Mesothelial cell of epicardium (in vitro differentiated cells): ENCODE measurements around the gene CRACR2A. TPM values are rescaled to one million over a fixed set of nuclear protein-coding genes. Genes with fewer than 3 reads are reported as not detected.

ENCODE experiments used
- DNase-seq, 2 experiments: peaks; one replicate each; pipeline ENCODE4 v3.0.0; 2021; ENCODE audit warnings: low spot score in 2 of 2; ENCODE audit not compliant: unreplicated experiment in 2 of 2
- H3K27ac Mint-ChIP-seq: 2 replicates; pipeline ENCODE4 v1.8.0; 2021; ENCODE audit warnings: mixed read lengths
- H3K27me3 Mint-ChIP-seq: 2 replicates; pipeline ENCODE4 v1.8.0; 2021; ENCODE audit warnings: low read depth, mixed read lengths
- H3K36me3 Mint-ChIP-seq: 2 replicates; pipeline ENCODE4 v1.8.0; 2021; ENCODE audit warnings: mixed read lengths
- H3K4me1 Mint-ChIP-seq: 2 replicates; pipeline ENCODE4 v1.8.0; 2021; ENCODE audit warnings: mixed read lengths
- H3K4me3 Mint-ChIP-seq: 2 replicates; pipeline ENCODE4 v1.8.0; 2021; ENCODE audit warnings: mild to moderate bottlenecking, moderate library complexity, mixed read lengths
- H3K9me3 Mint-ChIP-seq: 2 replicates; pipeline ENCODE4 v1.8.0; 2021; ENCODE audit warnings: mixed read lengths
- total RNA-seq: library from RNA; stranded (reverse); gene quantifications from 3 replicates; pipeline ENCODE4 v1.2.1, GENCODE V29; 2021
- TF ChIP-seq, protein P1 (sequence below): fragments of 200-600 bp; sonication (generic); IDR thresholded peaks from one replicate; pipeline ENCODE4 v1.5.0; 2021; ENCODE audit warnings: antibody characterized with exemption; ENCODE audit not compliant: unreplicated experiment

Gene CRACR2A
- total RNA-seq, 1 donor from 2014 or later, result 1.0 TPM

DNA sequence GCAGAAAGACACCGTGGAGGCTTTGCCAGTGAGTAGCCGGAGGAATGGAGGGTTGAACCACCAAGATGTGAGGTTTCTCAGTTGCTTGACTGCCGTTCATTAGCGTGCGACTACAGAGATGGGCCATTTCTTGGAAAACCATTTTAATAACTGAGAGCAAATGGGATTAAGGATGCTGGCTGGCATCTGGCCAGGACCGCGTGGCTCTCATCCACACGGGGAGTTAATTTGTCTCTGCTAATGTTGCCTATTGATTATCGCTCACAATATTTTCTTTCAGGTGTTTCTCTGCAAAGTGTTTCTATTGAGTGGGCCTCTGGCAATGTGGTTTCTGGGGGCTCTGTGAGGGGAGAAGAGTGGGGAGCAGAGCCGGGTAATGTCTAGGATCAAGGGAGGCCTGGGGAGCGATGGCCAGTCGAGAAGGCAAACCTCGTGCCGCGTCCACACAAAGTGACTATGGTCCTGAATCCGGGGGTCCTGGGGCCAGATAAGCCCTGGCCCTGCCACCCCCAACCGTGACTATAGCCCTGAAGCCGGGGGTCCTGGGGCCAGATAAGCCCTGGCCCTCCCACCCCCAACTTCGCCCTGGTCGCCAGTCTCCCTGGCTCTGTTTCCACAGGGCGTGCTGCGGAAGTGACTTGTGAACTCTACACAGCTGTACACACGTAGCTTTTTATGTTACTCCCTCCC, 151.3 kb downstream of the CRACR2A start:
- peaks cover 15% of the 10 kb centered on the region for H3K4me1 Mint-ChIP-seq
- DNase-seq, result no peak
- H3K36me3 Mint-ChIP-seq, result no peaks in the 10 kb centered on the region
- no peak overlapping the region for H3K4me3 Mint-ChIP-seq
- TF ChIP-seq, protein P1, sequence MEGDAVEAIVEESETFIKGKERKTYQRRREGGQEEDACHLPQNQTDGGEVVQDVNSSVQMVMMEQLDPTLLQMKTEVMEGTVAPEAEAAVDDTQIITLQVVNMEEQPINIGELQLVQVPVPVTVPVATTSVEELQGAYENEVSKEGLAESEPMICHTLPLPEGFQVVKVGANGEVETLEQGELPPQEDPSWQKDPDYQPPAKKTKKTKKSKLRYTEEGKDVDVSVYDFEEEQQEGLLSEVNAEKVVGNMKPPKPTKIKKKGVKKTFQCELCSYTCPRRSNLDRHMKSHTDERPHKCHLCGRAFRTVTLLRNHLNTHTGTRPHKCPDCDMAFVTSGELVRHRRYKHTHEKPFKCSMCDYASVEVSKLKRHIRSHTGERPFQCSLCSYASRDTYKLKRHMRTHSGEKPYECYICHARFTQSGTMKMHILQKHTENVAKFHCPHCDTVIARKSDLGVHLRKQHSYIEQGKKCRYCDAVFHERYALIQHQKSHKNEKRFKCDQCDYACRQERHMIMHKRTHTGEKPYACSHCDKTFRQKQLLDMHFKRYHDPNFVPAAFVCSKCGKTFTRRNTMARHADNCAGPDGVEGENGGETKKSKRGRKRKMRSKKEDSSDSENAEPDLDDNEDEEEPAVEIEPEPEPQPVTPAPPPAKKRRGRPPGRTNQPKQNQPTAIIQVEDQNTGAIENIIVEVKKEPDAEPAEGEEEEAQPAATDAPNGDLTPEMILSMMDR, result no peak
- no peak overlapping the region for H3K27ac Mint-ChIP-seq
- peaks cover 63% of the 10 kb centered on the region for H3K27me3 Mint-ChIP-seq
- no peaks in the 10 kb centered on the region for H3K9me3 Mint-ChIP-seq

DNA sequence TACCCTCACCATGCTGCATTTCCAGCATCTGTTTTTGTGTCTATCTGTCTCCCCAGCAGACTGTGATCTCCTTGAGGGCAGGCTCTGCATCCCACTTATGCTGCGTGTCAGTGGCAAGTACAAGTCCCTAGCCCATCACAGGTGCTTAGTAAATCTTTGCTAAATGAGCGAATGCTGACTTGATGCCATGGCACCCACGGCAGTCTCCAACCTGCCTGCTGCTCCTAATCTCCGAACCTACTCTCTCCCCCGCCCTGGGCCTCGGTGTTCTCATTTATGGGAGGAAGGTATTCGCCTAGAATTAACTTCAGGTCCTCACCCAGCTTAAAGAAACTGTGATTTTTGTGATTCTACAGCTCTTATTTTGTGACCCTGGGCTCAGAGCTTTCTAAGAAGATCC, 152.0 kb downstream of the CRACR2A start:
- Mint-ChIP-seq H3K4me1 (peaks cover 15% of the 10 kb centered on the region), H3K36me3 (no peaks in the 10 kb centered on the region), H3K9me3 (no peaks in the 10 kb centered on the region), H3K27ac (no peak overlapping the region), H3K27me3 (peaks cover 58% of the 10 kb centered on the region), H3K4me3 (no peak overlapping the region)
- no peak for DNase-seq
- TF ChIP-seq, protein P1, result no peak

DNA sequence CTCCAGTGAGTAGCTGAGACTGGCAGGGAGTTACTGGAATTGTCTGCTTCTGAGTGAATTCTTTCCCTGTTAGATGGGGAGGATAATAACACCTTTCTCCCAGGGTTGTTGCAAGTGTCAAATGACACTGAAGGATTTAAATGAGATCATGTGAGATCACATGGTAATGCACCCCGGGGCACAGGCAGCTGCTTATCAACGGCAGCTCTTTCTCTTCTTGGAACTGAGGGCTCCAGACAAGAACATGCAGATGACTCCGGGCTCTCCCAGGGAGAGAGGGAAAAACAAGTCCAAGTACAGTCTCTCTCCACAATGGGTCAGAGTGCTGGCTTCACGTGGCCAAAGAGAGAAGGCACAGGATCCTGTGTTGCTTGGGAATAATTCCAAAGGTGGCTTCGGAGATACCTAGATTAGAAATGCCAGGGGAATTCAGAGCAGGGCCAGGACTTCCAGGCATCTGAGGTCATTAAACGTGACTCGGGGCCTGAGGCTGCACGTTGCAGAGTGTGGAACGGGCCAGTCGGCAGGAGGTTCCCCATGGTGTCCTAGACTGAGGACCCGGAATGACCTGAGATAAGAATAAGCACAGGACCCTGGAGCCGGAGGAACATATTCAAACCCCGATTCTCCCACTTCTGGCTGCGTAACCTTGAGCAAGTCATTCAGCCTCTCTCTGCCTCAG, 152.7 kb downstream of the CRACR2A start:
- Mint-ChIP-seq H3K27me3 (peaks cover 50% of the 10 kb centered on the region), H3K36me3 (no peaks in the 10 kb centered on the region), H3K9me3 (no peaks in the 10 kb centered on the region), H3K4me1 (peaks cover 8% of the 10 kb centered on the region), H3K27ac (no peak overlapping the region), H3K4me3 (no peak overlapping the region)
- TF ChIP-seq, protein P1, result no peak
- no peak for DNase-seq

DNA sequence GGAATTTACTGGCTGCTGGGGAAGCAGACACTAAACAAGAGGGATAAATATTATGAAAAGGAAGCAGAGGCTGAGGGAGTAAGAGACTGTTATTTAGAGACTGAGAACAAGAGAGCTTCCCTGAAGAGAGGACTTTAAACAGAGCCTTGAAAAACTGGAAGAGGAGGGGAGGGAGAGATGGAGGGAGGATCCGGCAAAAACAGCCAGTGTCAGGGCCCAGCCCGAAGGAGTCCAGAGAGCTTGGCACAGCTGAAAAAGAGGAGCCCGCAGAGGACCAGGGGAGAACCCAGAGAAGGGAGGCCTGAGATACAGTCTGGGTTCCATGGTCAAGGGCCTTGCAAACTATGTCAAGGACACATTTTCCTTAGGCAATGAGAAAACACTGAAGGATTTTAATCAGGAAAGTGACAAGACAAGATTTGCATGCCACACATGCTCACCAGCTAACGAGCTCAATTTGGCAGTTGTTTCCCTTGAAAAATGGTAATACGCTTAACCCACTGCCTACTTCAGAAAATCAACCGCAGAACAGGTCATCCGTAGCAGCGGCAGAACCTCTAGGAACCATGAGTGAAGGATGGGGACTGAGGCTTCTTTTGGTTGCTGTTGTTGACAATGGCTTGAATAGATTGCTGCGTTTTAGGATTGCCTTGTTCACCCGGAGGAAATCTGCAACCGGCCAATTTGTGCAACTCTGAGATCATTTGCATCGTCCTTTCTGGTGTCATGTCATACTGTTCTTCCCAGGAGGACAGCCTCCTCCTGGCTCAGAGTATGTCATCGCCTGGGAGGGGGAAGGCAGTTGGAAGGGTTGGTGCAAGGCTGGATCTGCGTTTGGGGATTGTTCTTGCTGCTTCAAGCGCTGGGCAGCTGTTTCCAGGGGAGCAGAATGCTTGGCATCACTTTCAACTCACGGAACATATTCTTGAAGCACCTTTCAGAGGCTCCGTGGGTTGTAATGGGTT, 153.7 kb downstream of the CRACR2A start:
- Mint-ChIP-seq H3K9me3 (no peaks in the 10 kb centered on the region), H3K4me3 (no peak overlapping the region), H3K36me3 (no peaks in the 10 kb centered on the region), H3K27ac (no peak overlapping the region), H3K27me3 (peaks cover 40% of the 10 kb centered on the region), H3K4me1 (no peaks in the 10 kb centered on the region)
- no peak for DNase-seq
- TF ChIP-seq, protein P1, result no peak

DNA sequence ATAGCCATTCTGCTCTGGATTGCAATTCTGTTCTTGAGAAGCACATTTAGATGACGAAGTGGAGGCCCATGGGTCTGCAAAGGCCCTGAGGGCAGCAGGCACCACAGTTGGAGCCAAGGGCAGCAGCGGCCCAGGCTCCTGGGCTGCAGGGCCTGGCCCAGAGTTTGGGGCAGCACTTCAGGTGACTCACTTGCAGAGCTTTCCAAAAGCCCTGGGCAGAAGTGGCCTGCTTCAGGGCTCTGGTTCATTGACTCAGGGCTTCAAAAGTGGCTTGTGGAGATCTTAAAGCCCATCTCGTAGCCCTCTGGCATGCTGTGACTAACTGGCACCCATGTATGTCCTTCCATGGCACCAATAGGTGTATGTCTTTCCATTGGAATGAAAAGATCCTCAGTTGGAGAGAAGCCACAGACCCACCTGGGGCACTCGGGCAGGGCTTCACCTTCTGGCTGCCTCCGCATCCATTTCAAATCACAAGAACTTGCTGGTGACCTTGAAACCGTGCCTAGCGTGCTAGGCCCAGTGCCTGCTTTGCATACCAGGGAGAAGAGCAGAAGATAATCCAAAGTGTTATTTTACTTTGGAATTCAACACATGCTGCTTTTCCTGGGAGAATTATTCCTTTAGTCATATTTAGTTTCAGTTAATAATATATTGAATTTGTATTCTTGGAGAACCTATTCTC, 155.2 kb downstream of the CRACR2A start:
- no peaks in the 10 kb centered on the region for H3K4me1 Mint-ChIP-seq
- no peak overlapping the region for H3K27ac Mint-ChIP-seq
- DNase-seq, result no peak
- H3K36me3 Mint-ChIP-seq, result no peaks in the 10 kb centered on the region
- TF ChIP-seq, protein P1, result no peak
- peaks cover 34% of the 10 kb centered on the region for H3K27me3 Mint-ChIP-seq
- H3K4me3 Mint-ChIP-seq, result no peak overlapping the region
- H3K9me3 Mint-ChIP-seq, result no peaks in the 10 kb centered on the region
